Tibial nerve (tissue), 4 donors: ENCODE data around the gene CLEC16A. TPM values are rescaled to one million over a fixed set of nuclear protein-coding genes. Genes with fewer than 3 reads are reported as not detected.

Experiments used
- DNase-seq, 2 donors: peaks; one replicate each; pipeline ENCODE4 v3.0.0-alpha.2; 2019; ENCODE audit warnings: low spot score in 2 of 2
- H3K27ac ChIP-seq, 4 donors: fragments of 200-600 bp; sonication (generic) in 3 of 4; one replicate each; pipeline ENCODE4 v1.5.1; 2017 to 2019; ENCODE audit warnings: mild to moderate bottlenecking in 1 of 4
- H3K27me3 ChIP-seq, 2 donors: fragments of 200-600 bp; sonication (generic) in 1 of 2; one replicate each; pipeline versions ENCODE4 v1.5.1 to v1.6.0; 2017 to 2019
- H3K36me3 ChIP-seq, 3 donors: fragments of 200-600 bp; sonication (generic); one replicate each; pipeline ENCODE4 v1.5.1; 2018 to 2019
- H3K4me1 ChIP-seq, 4 donors: fragments of 200-600 bp; sonication (generic) in 3 of 4; one replicate each; pipeline ENCODE4 v1.5.1; 2017 to 2019
- H3K4me3 ChIP-seq, 4 donors: fragments of 200-600 bp; sonication (generic) in 3 of 4; one replicate each; pipeline ENCODE4 v1.5.1; 2017 to 2019; ENCODE audit warnings: mild to moderate bottlenecking in 1 of 4, moderate library complexity in 1 of 4
- H3K9me3 ChIP-seq, 4 donors: fragments of 200-600 bp; sonication (generic) in 3 of 4; one replicate each; pipeline ENCODE4 v1.5.1; 2017 to 2019
- CTCF ChIP-seq, 5 experiments: fragments of 200-600 bp in 3 of 5; fragments of 450-650 bp in 2 of 5; sonication (generic) in 3 of 5; IDR thresholded peaks; one replicate each; pipeline ENCODE4 v1.5.1; 2016 to 2019; ENCODE audit warnings: antibody characterized with exemption in 5 of 5, mild to moderate bottlenecking in 3 of 5, moderate library complexity in 2 of 5
- EP300 ChIP-seq, 2 donors: sonication (generic); formaldehyde crosslinking; IDR thresholded peaks; one replicate each; pipeline ENCODE4 v1.6.1; 2017; ENCODE audit warnings: antibody characterized with exemption in 2 of 2, mild to moderate bottlenecking in 1 of 2
- POLR2A ChIP-seq, 2 donors: fragments of 450-650 bp; IDR thresholded peaks; one replicate each; pipeline ENCODE4 v1.6.1; 2017; ENCODE audit warnings: antibody characterized with exemption in 2 of 2, mild to moderate bottlenecking in 2 of 2, moderate library complexity in 2 of 2
- WGBS, 2 donors: methylation state at CpG; one replicate each; pipeline ENCODE4 v1.1.5; 2018; 5-methylcytosine and 5-hydroxymethylcytosine counted together
- total RNA-seq, 4 donors: library from RNA; depleted of rRNA; stranded (reverse); fragments of >200 nt; gene quantifications; one replicate each; pipeline ENCODE4 v1.1.0, GENCODE V29; 2016

CLEC16A gene
- total RNA-seq, 4 donors from 2014 or later, result 37.4 to 70.2 (median 55.2) TPM

DNA sequence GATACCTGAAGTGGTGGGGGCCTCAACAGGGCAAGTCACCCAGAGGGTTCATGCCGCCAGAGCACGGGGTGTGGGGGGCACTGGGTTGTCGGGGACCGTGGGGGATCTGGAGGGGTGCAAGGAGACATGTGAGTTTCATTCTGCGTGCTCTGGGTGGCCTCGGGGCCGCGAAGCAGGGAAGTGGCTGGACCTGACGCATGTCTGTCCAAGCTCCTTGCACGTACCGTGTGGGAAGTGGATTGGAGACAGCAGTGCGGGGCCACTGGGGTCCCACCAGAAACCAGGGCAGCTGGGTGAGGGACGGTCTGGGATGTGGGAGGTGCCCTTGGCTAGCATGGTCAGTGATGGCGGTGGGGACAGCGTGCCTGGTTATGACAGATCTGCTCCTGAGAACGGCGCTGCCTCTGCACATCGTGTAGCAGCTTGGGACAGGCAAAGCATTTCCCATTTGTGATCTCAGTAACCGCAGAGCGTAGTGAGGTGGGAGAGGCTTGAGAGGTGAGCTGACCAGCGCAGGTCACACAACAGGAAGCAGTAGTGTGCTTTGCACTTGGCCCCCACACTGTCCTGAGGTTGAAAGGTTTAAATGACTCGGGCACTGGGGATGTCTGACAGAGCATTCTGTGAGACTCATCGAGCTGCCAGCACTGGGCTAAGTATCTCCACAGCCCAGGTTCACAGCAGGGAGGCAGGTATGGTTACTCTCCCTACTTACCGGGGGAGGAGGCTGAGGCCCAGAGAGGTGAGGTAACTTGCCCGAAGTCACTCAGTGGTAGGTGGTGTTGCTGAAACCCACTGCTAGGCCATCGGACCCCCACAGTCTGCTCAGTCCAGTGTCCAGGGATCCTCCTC, 197.3 kb downstream of the CLEC16A start:
- Histone ChIP-seq H3K27ac (no peak overlapping the region), H3K27me3 (no peaks in the 10 kb centered on the region), H3K36me3 (peaks cover 0 to 11% (median 0%) of the 10 kb centered on the region in 3 donors), H3K4me1 (peaks cover 0 to 29% (median 6%) of the 10 kb centered on the region in 4 donors), H3K4me3 (no peak overlapping the region), H3K9me3 (no peaks in the 10 kb centered on the region)
- DNase-seq, result no peak
- no peak for TF ChIP-seq CTCF (IDR thresholded peaks at IDR 0.05)
- TF ChIP-seq POLR2A (IDR thresholded peaks at IDR 0.05), result no peak
- TF ChIP-seq EP300 (IDR thresholded peaks at IDR 0.05), result no peak
- WGBS, 2 donors, result 94 to 96% methylated on average over 23 to 24 of the region's 26 CpGs

DNA sequence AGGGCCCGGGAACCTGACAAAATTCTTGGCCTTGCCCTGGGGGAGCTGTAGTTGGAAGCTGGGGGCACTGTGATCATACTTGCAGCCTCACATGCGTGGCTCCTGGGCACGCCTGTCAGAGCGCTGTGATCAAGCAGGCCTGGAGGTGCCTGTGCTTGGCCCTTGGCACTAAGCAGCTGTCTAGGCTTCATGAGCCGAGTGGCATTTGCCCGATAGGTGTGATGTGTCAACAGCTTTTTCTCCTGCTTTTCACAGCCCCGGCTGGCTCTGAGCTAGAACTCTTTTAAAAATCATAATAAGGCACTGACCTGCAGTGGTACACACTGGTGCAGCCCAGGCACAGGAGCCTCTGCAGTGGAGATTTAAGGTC, 197.9 kb downstream of the CLEC16A start:
- TF ChIP-seq POLR2A (IDR thresholded peaks at IDR 0.05) (no peak), CTCF (IDR thresholded peaks at IDR 0.05) (no peak), EP300 (IDR thresholded peaks at IDR 0.05) (no peak)
- no peak for DNase-seq
- Histone ChIP-seq H3K27me3 (no peaks in the 10 kb centered on the region), H3K36me3 (peaks cover 0 to 8% (median 0%) of the 10 kb centered on the region in 3 donors), H3K9me3 (no peaks in the 10 kb centered on the region), H3K4me1 (peaks cover 0 to 34% (median 8%) of the 10 kb centered on the region in 4 donors), H3K4me3 (no peak overlapping the region), H3K27ac (no peak overlapping the region)
- 95 to 96% methylated on average over 6 to 7 of the region's 7 CpGs for WGBS, 2 donors

DNA sequence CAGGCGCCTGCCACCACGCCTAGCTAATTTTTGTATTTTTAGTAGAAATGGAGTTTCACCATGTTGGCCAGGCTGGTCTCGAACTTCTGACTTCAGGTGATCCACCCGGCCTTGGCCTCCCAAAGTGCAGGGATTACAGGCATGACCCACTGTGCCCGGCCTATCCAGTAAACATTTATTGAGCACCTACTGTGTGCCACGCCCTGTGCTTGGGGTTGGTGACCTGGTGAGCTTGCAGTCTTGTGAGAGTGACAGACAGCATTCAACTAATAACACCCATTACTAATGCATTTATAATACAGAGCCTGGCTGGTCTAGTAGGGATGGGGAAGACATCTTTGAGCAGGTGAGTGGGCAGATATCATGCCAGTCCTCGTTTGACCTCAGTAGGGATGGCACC, 198.6 kb downstream of the CLEC16A start:
- Histone ChIP-seq H3K27me3 (no peaks in the 10 kb centered on the region), H3K9me3 (no peaks in the 10 kb centered on the region), H3K4me3 (no peak overlapping the region), H3K4me1 (peaks cover 0 to 35% (median 11%) of the 10 kb centered on the region in 4 donors), H3K27ac (no peak overlapping the region), H3K36me3 (peaks cover 0 to 8% (median 0%) of the 10 kb centered on the region in 3 donors)
- no peak for DNase-seq
- TF ChIP-seq CTCF (IDR thresholded peaks at IDR 0.05), result no peak
- TF ChIP-seq POLR2A (IDR thresholded peaks at IDR 0.05), result no peak
- no peak for TF ChIP-seq EP300 (IDR thresholded peaks at IDR 0.05)
- WGBS, 2 donors, result 96 to 98% methylated on average over 7 of the region's 7 CpGs

DNA sequence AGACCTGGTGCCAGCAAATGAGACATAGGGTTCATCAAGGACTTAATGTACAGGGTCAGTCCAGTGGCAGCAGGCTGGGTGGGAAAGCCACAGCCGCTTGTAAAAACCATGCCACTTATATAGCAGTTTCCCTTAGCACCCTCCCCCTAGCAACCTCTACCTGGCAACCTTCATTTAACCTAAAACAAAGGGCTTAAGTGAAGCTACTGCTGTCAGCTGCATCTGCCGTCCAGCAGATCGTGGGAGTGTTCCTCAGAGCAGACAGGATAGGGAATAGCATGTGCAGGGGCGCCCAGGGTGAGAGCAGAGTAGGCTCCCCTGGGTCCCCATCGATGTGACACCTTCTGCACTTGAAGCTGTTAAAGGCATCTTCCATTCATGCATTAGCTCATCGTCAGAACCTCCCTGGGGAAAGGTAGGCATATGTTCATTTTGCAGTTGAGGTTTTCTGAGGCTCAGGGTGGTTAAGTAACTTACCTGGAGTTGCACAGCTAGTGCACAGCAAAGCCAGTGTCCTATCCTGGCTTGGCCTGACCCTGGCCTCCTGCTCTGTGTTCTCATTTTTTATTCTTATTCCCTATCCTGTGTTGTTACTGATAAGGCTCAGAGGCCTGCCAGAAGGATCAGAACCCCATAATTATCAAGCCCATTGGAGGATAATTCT, 199.1 kb downstream of the CLEC16A start:
- TF ChIP-seq POLR2A (IDR thresholded peaks at IDR 0.05), result no peak
- TF ChIP-seq EP300 (IDR thresholded peaks at IDR 0.05), result no peak
- TF ChIP-seq CTCF (IDR thresholded peaks at IDR 0.05), result no peak
- Histone ChIP-seq H3K27ac (no peak overlapping the region), H3K36me3 (peaks cover 0 to 4% (median 0%) of the 10 kb centered on the region in 3 donors), H3K4me3 (no peak overlapping the region), H3K27me3 (no peaks in the 10 kb centered on the region), H3K9me3 (no peaks in the 10 kb centered on the region), H3K4me1 (peaks cover 0 to 30% (median 12%) of the 10 kb centered on the region in 4 donors)
- WGBS, 2 donors, result 74 to 84% methylated on average over 5 to 6 of the region's 6 CpGs
- DNase-seq, result no peak

DNA sequence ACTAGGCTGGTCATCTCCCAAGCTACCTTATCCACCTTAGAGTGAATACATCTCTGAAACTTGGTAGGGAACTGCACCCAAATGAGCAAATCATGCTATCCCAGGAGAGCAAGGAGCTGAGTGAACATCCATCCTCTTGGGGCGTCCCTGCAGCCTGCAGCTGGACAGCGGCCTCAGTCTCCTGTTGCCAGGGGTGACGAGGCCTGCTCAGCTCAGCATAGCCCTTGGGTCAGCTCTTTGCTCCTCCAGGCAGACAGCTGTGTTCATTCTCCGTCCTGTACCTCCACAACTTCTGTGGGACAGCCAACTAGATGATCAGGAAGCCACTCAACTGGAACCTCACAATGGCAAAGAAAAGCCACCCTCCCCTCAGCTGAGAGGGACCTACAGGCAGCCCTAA, 199.8 kb downstream of the CLEC16A start:
- H3K4me1 ChIP-seq, result peaks cover 0 to 24% (median 11%) of the 10 kb centered on the region in 4 donors
- TF ChIP-seq EP300 (IDR thresholded peaks at IDR 0.05) (no peak), POLR2A (IDR thresholded peaks at IDR 0.05) (no peak), CTCF (IDR thresholded peaks at IDR 0.05) (no peak)
- 68 to 86% methylated on average over 4 of the region's 4 CpGs for WGBS, 2 donors
- DNase-seq, result no peak
- no peak overlapping the region for H3K27ac ChIP-seq
- H3K27me3 ChIP-seq, result no peaks in the 10 kb centered on the region
- no peak overlapping the region for H3K4me3 ChIP-seq
- H3K9me3 ChIP-seq, result no peaks in the 10 kb centered on the region
- no peaks in the 10 kb centered on the region for H3K36me3 ChIP-seq
